Measurements from ENCODE around the gene SLC19A2. TPM values are rescaled to one million over a fixed set of nuclear protein-coding genes. Genes with fewer than 3 reads are reported as not detected.

Gene SLC19A2
- polyA plus RNA-seq, 1 donor from 2014 or later: 45.8 TPM

DNA sequence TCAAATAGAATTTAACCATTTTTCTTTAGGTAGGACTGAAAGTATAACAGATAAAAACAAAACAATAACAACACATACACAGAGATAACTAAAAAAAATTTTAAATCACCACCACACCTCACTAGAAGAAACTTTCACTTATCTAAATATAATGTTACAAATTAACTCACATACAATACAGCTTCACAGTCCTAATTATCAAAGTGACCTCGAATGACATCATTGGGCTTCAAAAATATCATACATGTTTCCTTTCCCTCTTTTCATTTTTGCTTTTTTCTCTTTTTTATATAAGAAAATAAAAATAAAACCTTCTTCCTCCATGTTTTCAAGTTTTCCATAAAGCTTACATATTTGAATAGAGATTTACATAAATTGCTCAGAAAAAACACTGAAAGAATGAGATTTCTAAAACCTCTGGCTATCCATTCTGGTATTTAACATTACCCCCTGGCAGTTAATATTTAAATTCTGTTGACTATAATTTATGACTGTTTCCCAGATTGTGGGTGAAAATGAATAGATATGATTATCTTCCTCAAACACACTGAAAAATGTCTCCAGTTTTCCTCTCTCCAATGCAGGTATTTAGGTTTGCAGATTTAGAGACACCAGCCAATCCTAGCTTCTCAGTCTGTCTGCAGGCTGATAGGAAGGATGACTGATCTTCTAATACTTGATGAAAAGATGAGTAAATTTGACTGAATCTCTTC is 40.5 kb upstream of the SLC19A2 start:
- Histone ChIP-seq H3K4me3 (ENCODE audit: low read length) (no peak overlapping the region), H3K9me2 (ENCODE audit: insufficient read depth, low read length) (no peaks in the 10 kb centered on the region), H2AFZ (ENCODE audit: low read depth, low read length) (no peak overlapping the region), H3K9me3 (ENCODE audit: low read length) (no peaks in the 10 kb centered on the region), H3K9ac (ENCODE audit: low read length) (no peak overlapping the region), H3K79me2 (replicated peaks; ENCODE audit: insufficient read depth, low read length) (no peaks in the 10 kb centered on the region), H3K27ac (ENCODE audit: low read length) (no peak overlapping the region), H3K4me2 (ENCODE audit: low read length) (no peak overlapping the region), H3K36me3 (ENCODE audit: insufficient read depth, low read length) (no peaks in the 10 kb centered on the region), H3K27me3 (ENCODE audit: insufficient read depth, low read depth, low read length) (no peaks in the 10 kb centered on the region), H4K20me1 (ENCODE audit: insufficient read depth) (no peaks in the 10 kb centered on the region), H3F3A (ENCODE audit: insufficient read depth, low read length, poor library complexity, severe bottlenecking) (no peaks in the 10 kb centered on the region)
- TF ChIP-seq RAD21 (conservative IDR thresholded peaks at IDR 0.05) (no peak), TAF1 (IDR thresholded peaks at IDR 0.05; ENCODE audit: low read depth) (no peak), MXI1 (conservative IDR thresholded peaks at IDR 0.05; ENCODE audit: poor library complexity, severe bottlenecking) (no peak), SMC3 (conservative IDR thresholded peaks at IDR 0.05; ENCODE audit: poor library complexity) (no peak), POLR2AphosphoS5 (IDR thresholded peaks at IDR 0.05) (no peak), EZH2 (IDR thresholded peaks at IDR 0.05; ENCODE audit: borderline replicate concordance, insufficient read depth, low read length, poor library complexity, severe bottlenecking) (no peak), EP300 (conservative IDR thresholded peaks at IDR 0.05; ENCODE audit: poor library complexity, severe bottlenecking) (no peak)
- TF ChIP-seq, protein P1, sequence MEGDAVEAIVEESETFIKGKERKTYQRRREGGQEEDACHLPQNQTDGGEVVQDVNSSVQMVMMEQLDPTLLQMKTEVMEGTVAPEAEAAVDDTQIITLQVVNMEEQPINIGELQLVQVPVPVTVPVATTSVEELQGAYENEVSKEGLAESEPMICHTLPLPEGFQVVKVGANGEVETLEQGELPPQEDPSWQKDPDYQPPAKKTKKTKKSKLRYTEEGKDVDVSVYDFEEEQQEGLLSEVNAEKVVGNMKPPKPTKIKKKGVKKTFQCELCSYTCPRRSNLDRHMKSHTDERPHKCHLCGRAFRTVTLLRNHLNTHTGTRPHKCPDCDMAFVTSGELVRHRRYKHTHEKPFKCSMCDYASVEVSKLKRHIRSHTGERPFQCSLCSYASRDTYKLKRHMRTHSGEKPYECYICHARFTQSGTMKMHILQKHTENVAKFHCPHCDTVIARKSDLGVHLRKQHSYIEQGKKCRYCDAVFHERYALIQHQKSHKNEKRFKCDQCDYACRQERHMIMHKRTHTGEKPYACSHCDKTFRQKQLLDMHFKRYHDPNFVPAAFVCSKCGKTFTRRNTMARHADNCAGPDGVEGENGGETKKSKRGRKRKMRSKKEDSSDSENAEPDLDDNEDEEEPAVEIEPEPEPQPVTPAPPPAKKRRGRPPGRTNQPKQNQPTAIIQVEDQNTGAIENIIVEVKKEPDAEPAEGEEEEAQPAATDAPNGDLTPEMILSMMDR (IDR thresholded peaks at IDR 0.05; ENCODE audit: poor library complexity, severe bottlenecking): no peak
- TF ChIP-seq, protein P2, sequence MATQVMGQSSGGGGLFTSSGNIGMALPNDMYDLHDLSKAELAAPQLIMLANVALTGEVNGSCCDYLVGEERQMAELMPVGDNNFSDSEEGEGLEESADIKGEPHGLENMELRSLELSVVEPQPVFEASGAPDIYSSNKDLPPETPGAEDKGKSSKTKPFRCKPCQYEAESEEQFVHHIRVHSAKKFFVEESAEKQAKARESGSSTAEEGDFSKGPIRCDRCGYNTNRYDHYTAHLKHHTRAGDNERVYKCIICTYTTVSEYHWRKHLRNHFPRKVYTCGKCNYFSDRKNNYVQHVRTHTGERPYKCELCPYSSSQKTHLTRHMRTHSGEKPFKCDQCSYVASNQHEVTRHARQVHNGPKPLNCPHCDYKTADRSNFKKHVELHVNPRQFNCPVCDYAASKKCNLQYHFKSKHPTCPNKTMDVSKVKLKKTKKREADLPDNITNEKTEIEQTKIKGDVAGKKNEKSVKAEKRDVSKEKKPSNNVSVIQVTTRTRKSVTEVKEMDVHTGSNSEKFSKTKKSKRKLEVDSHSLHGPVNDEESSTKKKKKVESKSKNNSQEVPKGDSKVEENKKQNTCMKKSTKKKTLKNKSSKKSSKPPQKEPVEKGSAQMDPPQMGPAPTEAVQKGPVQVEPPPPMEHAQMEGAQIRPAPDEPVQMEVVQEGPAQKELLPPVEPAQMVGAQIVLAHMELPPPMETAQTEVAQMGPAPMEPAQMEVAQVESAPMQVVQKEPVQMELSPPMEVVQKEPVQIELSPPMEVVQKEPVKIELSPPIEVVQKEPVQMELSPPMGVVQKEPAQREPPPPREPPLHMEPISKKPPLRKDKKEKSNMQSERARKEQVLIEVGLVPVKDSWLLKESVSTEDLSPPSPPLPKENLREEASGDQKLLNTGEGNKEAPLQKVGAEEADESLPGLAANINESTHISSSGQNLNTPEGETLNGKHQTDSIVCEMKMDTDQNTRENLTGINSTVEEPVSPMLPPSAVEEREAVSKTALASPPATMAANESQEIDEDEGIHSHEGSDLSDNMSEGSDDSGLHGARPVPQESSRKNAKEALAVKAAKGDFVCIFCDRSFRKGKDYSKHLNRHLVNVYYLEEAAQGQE (IDR thresholded peaks at IDR 0.05; ENCODE audit: borderline replicate concordance): no peak

DNA sequence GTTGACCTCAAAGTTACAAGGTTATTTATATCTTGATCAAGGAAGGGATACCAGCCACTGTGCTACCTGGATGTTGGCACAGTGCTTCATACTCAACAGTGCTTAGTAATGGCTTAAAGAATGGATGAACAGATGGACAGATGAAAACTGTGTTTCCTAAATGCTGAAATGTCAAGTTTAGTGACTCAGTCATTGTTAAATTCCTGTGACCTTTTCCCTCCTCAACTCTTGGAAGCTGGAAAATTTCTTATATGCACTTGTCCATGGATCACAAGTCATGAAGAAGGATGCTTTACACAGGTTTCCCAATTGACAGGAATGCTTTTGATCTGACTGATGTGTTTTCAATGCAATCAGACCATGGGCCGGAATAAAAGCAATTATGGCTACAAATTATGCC is 39.6 kb upstream of the SLC19A2 start:
- H3K9ac ChIP-seq (ENCODE audit: low read length): no peak overlapping the region

More for the DNA sequence above, 39.6 kb upstream of the SLC19A2 start:
- no peaks in the 10 kb centered on the region for H3K9me3 ChIP-seq (ENCODE audit: low read length)
- no peaks in the 10 kb centered on the region for H3F3A ChIP-seq (ENCODE audit: insufficient read depth, low read length, poor library complexity, severe bottlenecking)
- H3K4me3 ChIP-seq (ENCODE audit: low read length): no peak overlapping the region
- no peak overlapping the region for H3K27ac ChIP-seq (ENCODE audit: low read length)
- no peaks in the 10 kb centered on the region for H3K79me2 ChIP-seq (replicated peaks; ENCODE audit: insufficient read depth, low read length)
- no peaks in the 10 kb centered on the region for H4K20me1 ChIP-seq (ENCODE audit: insufficient read depth)
- TF ChIP-seq, protein P1 (IDR thresholded peaks at IDR 0.05; ENCODE audit: poor library complexity, severe bottlenecking): no peak
- no peak for TF ChIP-seq RAD21 (conservative IDR thresholded peaks at IDR 0.05)
- TF ChIP-seq TAF1 (IDR thresholded peaks at IDR 0.05; ENCODE audit: low read depth): no peak
- no peak for TF ChIP-seq SMC3 (conservative IDR thresholded peaks at IDR 0.05; ENCODE audit: poor library complexity)
- TF ChIP-seq EZH2 (IDR thresholded peaks at IDR 0.05; ENCODE audit: borderline replicate concordance, insufficient read depth, low read length, poor library complexity, severe bottlenecking): no peak
- TF ChIP-seq EP300 (conservative IDR thresholded peaks at IDR 0.05; ENCODE audit: poor library complexity, severe bottlenecking): no peak
- no peak for TF ChIP-seq MXI1 (conservative IDR thresholded peaks at IDR 0.05; ENCODE audit: poor library complexity, severe bottlenecking)
- TF ChIP-seq, protein P2 (IDR thresholded peaks at IDR 0.05; ENCODE audit: borderline replicate concordance): no peak
- TF ChIP-seq POLR2AphosphoS5 (IDR thresholded peaks at IDR 0.05): no peak
- no peak overlapping the region for H3K4me2 ChIP-seq (ENCODE audit: low read length)
- H3K36me3 ChIP-seq (ENCODE audit: insufficient read depth, low read length): no peaks in the 10 kb centered on the region
- H3K27me3 ChIP-seq (ENCODE audit: insufficient read depth, low read depth, low read length): no peaks in the 10 kb centered on the region
- no peaks in the 10 kb centered on the region for H3K9me2 ChIP-seq (ENCODE audit: insufficient read depth, low read length)
- no peak overlapping the region for H2AFZ ChIP-seq (ENCODE audit: low read depth, low read length)
